NCI-H2227 treated with DMSO at 0.1 percent for 48 hours (cell line): ENCODE results near the gene RIPPLY3.

ENCODE experiments used
- DNase-seq: peaks from one replicate; lab custom pipeline; 2025; lab: John Stamatoyannopoulos, UW

The RIPPLY3 gene, protein sequence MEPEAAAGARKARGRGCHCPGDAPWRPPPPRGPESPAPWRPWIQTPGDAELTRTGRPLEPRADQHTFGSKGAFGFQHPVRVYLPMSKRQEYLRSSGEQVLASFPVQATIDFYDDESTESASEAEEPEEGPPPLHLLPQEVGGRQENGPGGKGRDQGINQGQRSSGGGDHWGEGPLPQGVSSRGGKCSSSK

DNA sequence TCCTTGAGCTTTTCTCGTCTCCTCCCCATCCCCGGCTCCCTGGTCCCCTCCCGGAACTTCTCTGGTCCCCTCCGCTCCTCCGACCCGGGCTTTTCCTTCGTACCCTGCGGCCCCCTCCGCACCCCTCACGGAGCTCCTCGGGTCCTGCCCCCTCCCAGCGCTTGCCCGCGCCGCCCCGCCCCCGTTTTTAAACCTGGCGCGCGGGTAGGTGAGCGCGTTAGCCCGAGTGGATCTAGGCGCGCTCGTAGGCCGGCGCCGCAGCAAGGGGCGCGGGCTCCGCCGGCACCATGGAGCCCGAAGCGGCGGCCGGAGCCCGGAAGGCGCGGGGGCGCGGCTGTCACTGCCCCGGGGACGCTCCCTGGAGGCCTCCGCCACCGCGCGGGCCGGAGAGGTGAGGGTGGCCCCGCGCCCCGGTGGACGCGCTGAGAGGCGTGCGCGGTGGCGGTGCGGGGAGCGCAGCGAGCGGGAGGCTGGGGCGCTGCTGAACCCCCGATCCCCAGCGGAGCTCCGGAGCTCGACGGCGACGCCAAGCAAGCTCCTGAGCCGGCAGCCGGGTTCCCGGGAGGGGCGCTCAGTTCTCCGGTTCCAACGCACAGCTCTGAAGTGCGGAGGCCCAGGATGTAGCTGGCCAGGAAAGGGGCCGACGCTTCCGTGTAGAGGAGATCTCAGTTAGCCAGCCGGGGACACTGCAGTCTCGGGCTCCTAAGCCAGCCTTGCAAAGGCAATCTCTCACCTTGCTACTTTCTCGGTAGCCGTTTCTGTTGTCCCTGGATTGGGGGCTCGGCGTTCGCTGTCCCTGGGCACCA, at the start of gene RIPPLY3:
Gene RIPPLY3 (plus strand): TSS at position 217 of the 806 bp plus-strand sequence. CDS start 71 bp downstream, at position 288.
- peak; percentile 18 for DNase-seq

DNA sequence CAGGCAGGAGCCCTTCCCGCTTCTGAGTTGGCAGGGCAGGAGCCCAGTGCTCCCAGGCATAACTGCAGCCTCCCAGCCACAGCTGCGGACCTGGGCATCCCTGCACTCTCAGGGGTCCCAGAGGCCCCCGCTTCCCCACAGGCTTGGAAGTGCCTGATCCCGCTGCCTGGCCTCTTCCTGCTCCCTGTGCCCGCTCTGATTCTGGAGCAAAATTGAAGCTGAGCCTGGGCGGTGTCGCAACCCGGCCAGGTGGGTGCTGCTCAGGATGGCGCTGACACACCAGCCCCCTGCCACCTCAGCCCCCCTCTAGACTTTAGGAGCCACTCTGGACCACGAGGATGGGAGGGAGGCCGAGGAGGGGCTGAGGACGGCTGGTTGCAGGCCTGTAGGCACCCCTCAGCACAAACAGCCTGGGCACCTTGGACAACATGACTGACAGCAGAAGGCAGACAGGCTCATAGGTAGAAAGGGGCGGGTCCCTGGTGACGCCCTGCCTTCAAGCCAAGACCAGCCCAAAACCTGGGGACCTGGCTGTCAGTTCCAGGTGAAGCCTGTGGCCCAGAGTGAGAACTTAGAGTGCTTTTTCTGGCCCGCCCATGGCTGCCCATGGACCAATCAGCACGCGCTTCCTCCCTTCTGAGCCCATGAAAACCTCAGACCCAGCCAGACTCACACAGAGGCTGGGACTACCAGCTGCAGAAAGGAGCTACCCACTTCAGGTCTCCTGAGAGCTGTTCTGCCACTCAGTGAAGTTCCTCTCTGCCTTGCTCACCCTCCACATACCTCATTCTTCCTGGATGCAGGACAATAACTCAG, 47.3 kb upstream of the RIPPLY3 start:
- DNase-seq: no peak

DNA sequence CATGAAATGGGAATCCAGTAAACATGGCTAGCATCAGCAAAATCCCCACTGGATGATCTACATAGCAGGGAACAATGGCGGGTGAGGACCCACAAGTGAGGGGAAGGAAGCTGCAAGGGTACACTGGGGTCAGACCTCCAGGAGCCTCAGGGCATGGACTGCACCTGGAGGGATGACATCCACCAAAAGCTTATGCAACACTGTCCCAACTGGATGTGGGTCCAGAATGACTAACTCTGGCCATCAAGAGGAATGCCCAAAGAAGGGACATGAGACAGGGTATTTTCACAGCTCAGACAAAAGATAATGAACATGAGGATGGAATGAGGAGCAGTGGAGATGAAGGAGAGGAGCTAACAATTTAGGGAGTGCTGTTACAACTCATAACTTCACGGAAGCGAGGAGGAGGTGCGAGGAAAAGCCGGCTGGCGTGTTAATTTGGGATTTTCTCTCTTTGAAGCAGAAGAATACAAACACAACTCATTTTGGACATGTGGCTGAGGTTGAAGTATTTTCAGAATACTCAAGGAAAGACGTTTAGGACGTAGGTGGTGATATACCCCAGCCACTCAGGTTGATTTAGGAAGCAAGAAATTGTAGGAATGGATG, 45.7 kb upstream of the RIPPLY3 start:
- DNase-seq: no peak

DNA sequence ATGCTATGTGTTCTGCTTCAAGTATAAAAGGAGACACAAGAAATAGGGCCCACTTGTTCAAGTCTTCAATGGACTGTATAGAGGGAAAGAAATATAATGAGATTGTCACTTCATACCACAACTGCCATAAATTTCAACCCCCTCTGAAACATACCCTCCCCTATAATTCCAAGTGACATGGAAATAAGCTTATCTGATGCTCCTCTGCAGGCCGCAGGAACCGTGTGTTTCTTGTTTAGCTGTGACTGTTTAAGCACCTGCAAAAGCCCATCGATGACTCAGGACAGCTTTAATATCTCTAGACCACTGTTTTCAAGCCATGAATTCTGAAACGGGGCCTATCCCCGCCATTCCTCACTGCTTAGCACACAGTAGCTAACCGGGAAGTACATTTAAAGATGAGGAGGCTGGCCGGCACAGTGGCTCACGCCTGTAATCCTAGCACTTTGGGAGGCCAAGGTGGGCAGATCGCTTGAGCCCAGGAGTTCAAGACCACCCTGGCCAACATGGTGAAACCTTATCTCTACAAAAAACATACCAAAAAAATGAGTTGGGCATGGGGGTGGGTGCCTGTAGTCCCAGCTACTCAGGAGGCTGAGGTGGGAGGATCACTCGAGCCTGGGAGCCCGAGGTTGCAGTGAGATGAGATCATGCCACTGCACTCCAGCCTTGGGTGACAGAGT, 44.3 kb upstream of the RIPPLY3 start:
- no peak for DNase-seq

DNA sequence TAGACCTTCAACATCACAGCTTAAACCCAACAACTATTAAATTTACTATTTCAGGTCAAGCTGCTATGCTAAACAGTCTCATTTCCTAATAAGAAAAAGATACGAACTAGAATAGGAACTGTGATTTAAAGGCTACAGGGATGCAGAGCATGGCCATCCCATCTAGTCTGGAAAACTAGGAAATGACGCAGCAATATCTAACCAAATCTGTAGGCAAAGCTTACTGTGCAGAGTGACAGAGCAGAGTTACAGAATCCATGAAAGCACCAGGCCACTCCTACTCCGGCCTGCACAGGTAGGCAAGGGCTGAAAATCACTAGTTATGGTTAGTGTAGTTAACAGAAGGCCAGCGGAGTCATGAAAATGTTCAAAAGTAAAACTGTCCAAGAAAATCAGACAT, 42.1 kb upstream of the RIPPLY3 start:
- no peak for DNase-seq

DNA sequence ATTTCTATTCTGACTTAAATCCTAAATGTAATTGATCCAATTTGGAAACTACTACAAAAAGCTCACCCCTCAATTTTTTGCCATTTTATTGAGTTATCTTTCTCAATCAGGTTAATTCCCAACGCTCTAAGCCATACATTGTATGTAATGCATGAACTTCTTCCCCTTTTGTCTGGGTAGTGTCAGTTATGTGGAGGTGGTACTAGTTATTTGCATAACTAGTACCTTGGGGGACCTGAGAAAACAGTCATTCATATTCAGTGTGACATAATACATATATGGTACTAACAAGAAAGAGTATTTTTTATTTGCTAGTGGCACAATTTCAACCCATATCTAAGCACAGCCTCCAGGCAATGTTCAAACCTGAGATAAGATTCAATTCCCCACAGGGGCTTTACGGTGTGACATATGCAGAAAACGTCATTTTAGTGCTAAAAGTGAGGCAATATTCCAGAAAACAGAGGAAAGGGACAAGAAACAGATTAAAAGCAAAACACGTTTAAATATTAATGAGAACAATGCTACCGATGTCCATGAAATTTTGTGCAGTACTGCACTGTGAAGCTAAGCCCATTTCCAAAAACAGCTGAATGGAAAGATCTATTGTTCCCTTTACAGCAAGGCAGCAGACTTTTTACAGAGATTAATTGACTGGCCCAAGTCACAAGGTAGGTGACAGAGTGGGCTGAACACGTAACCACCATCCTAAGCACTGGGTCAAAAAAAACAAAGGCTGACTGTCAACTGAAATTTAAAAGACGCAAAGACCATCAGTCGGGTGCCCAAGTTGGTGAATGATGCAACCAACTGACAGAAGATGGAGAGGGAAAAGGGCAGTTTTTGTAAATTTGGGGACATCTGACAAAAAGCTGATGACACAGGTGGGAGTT, 41.4 kb upstream of the RIPPLY3 start:
- no peak for DNase-seq

DNA sequence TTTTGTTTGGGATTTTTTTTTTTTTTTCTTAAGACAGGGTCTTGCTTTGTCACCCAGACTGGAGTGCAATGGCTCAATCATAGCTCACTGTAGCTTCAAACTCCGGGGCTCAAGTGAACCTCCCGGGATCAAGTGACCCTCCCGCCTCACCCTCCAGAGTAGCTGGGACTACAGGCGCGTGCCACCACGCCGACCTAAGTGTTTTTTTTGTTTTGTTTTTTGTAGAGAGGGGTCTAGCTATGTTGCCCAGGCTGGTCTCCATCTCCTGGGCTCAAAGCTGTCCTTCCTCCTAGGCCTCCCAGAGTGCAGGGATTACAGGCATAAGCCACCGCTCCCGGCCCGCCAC, 40.8 kb upstream of the RIPPLY3 start:
- DNase-seq: no peak

DNA sequence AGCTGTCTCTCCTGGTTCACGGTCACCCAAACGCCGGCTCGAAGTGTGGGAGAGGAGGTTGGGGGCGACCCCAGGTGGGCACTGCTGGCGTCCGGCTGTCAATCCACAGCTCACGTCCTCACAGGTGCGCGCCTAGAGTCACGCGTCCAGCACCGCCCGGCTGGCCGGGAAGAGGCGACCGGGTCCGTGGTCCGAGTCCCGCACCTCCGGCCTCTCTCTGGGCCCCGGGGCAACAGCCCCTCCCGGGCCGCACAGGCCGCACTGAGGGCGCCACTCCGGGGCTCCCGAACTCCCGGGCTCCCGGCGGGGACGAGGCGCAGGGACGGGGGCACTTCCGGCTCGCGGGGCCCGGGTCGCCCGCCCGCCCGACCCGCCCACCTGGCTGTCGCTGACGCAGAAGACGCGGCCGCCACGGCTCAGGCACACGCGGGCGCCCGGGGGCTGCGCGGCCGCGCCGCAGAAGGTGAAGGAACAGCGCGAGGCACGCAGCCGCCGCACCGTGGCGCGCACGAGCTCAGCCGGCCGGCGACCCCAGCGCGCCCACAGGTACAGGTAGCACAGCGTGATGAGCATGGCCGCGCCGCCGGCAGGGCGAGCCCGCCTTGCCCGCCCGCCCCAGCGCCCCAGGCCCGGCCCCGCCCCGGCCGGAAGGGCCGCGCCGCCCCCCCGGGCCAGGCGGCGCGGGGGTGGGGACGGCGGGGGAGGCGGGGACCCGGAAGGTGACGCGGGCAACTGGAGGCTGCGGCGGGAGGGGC, 40.3 kb upstream of the RIPPLY3 start, which contains the start of gene HLCS:
Gene HLCS (minus strand): TSS at position 604 of the 755 bp plus-strand sequence. CDS start 31 bp downstream, at position 573.
- peak; percentile 46 for DNase-seq

DNA sequence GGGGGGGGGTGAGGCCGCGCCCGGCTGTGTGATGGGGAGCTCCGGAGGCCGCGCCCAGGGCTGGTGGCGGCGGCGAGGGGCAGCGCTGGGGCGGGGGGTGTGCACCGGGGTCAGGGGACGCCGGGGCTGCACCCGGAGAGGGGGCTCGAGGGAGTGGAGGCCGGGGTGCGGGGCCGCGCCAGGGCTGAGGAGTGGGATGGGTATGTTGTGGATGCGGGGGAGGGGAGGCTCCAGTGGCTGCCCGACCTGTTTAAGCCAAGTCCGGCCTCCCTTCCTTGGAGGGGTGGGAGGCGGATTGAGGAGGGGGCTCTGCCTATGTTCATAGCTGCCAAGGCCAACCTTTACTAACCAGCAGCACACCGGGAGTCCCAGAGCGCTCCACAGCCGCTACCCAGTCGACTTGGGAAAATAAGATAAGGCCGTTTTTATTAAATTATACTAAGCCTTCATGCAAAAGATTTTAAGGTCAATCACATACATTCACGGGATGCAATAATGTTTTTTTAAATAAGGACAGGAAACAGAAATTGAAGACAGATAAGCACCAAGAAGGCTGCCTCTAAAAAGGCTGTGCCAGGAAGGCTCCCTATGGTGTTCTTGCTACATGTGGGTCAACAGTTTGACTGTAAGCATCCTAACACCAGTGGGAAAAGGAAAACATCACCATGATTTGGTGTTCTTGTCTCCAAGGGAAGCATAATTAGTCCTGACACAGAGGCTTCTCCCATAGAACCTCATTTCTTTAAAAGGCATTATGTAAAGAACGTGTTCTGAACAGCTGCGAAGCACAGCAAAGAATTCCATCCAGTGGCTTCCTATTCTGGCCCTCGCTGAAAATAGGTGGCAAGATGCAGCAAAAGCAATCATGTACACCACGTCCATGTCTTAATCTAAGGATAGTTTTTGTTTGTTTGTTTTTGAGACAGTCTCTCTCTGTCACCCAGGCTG, 39.4 kb upstream of the RIPPLY3 start:
- DNase-seq: peak; percentile 46

DNA sequence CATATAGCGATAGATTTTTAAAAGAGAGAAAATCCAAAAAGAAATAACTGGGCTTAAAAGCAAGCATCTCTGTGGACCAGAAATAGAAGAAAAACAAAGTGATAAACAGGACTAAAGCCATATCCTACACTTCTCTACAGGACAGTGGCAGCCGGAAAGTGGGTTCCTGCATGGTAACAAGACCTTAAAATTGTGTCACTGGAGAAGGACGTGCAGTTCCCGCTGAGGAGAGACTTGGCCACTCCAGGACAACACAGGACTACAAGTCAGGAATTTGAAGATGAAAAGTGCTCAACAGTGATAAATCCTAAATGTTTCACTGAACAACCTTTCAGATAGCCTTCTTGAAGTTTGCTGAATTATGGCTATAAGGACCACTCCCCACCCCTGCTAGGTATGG, 38.1 kb upstream of the RIPPLY3 start:
- no peak for DNase-seq

DNA sequence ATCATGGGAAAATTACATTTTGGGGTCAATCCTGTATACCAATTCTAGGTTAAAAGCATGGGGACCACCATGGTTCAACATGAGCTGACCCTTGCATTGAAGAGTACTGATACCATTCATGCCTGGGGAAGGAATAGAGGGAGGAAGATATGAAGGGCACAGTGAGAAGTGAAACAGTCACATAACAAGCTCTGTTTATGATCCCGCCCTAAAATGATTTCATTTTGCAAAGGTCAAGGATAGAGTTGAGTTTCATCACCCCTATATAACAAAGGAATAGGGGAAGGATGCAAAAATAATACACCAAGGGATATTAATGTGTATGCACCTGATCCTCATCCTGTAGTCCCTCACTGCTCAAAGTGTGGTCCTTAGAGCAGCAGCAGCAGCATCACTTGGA, 37.5 kb upstream of the RIPPLY3 start:
- DNase-seq: no peak

DNA sequence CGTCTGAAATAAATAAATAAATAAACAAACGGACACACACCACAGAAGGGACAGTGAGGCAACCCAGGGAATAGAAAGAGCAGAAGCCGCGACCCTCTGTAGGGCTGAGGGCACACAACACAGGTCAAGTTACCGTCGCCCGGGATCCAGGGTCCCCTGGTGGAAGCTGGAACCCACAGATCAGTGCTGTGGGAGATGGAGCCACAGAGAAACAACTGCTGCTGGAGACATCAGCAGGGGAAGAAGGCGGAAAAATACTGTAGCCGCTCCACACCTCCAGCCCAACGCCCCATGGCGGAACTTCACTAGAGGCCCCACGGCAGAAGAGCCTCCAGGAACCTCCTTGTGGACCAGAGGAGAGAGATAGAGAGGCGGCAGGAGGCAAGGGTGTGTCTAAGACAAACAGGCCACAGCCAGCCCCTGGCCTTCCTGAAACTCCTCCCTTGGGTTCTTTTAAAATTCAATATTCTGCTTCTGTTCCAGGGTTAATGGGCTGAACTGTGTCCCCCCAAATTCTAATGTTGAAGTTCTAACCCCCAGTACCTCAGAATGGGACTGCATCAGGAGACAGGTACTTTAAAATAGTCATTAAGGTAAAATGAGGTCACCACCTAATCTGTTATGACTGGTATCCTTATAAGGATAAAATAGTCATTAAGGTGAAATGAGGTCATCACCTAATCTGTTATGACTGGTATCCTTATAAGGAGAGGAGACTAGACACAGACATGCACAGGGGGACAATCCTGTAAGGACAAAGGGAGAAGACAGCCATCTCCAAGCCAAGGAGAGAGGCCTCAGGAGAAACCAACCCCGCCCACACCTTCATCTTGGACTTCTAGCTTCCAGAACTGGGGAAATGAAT, 32.3 kb upstream of the RIPPLY3 start:
- no peak for DNase-seq

DNA sequence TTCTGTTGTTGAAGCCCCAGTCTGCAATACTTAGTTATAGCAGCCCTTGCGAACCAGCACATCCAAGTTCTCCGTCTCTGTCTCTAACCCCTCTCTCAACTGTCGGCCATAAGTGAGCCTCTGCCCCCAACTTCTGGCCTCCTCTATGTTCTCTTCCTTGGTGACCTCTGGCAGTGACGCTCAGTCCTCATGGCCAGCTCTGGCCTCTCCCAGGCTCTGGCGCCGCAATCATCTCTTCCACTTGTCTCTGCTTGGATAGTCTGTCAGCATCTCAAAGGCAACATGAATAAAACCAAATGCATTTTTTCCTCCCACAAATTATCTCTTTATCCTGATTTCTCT, 31.7 kb upstream of the RIPPLY3 start:
- DNase-seq: no peak

DNA sequence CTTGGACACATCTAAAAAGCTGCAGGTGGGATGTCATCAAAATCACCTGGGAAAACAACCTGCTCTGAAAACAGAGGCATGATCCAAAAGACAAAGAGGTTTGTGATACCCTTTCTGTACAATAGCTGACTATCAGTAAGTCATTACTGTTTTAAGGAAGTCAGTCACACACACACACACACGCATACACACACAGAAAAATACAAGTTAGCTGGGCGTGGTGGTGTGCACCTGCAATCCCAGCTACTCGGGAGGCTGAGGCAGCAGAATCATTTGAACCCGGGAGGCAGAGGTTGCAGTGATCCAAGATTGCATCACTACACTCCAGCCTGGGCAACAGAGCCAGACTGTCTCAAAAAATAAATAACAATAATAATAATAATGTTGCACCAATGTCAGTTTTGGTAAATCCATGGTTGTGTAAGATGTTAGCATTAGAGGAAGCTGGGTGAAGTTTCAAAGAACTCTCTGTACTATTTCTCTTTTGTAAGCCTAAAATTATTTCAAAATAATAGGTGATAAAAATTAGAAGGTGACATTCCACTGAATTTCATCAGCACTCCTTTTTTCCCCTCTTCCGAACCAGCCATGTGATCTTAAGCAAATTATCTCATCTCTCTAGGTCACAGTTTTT, 30.2 kb upstream of the RIPPLY3 start:
- no peak for DNase-seq

DNA sequence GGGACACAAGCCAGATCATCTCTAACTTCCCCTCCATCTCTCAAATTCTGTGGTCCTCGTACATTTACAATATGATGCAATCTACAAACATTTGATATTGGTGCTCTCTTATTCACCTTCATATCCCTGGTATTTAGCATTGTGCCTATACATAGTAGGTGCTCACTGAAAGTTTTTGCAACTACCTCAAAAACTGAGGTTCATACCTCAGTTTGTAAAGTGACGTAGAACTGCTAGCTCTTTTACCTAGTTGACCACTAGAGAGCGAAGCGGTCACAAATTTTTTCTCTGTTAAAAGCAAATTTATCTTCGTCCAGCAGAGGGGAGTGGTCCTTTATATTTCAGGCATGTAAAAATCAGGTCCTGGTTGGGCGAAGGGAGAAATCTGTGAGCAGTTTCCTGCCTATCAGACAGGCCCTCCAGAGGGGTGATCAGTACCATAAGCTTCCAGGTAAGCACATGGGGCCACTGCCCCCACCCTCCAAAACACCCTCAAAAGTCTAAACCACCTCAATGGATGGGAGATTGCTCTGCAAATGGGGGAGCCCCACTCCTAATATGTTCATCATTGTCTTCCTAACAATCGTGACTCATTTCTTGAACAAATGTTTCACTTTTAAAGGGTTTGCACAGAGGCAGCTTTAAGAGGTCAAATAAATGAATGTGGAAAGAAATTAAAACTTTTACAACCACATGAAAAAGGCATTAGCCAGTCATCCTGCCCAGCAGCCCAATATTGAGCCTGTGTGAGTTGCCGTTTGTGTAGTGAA, 29.4 kb upstream of the RIPPLY3 start:
- peak; percentile 86 for DNase-seq

DNA sequence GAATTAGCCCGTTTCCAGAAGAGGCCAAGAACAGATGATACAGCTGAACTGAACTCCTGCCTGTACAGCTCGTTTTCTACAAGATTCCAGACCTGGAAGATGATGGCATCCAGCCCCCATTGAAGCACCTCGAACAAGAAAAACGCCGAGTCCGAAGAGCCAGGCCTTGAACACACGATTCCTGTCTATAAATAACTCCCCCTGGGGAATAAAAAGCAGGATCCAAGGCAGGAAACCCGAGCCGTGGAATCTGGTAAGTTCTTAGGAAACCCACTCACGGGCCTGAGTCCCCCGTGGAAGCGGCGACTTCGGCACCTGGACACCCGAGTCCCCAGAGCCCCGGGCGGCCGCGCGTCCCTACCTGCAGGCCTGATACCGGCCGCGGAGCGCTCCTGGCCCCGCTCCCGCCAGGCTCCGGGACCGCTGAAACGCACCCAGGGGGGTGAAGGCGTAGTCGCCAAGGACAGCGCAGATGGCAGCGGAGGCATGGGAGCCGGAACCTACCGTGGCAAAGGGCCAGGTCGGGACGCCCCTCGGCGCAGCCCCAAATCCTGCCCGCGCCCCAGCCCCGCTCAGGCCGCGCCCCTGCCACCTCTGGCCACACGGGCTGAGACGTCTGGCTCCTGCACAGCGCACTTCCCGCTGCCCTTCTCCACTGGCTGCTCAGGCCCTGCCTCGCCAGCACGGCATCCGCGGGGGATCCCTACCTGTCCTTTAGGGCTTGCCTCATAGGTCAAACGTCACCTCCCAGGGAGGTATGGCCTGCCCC, 26.0 kb upstream of the RIPPLY3 start:
- DNase-seq: no peak
